ENCODE measurements around the gene CYP26B1.

Gene CYP26B1

DNA sequence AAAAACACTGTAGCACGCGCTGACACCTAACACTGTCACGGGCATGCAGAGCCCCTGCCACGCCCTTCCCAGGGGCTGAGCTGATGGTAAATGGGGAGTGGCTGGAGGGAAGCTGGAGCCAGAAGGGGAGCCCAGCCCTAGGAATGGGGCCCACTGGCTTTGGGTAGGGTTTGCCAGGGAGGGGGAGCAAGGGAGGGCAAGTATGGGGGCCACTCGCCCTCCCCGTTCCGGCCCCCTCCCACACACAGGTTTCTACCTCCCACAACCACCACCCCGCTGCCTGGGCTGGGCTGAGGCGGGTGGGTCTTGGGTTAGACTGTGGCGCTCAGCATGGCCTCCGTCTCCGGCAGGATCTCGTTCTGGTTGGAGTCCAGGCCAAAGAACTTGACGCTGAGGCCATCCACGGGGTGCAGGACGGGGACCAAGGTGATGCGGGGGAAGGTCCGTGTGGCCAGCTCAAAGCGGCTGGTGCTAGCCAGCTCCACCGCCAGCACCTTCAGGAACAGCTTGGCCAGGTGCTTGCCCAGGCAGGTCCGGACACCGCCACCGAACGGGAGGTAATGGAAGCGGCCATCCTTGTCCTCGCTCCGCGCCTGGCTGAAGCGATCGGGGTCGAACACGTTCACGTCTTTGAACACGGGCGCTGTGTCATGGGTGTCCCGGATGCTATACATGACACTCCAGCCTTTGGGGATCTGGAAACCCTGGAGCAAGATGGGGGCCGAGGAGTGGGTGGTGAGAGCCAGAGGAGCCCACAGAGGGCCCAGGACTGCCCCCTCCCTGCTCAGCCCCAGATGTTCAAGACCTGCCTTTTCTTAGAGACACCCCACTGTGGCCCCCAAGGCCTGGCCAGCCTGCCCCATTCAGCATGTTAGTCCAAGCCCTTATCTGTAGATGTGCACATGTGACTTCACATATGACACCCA, 15.5 kb downstream of the CYP26B1 start:
- TF ChIP-seq POLR2AphosphoS5 (IDR thresholded peaks at IDR 0.05; ENCODE audit: low read depth, low read length) (no peak), TAF1 (IDR thresholded peaks at IDR 0.05; ENCODE audit: borderline replicate concordance, low read depth, low read length) (no peak), POLR2A (IDR thresholded peaks at IDR 0.05; ENCODE audit: low read depth, low read length) (no peak)
- FAIRE-seq (no peak), DNase-seq (ENCODE audit: insufficient read length) (no peak)

DNA sequence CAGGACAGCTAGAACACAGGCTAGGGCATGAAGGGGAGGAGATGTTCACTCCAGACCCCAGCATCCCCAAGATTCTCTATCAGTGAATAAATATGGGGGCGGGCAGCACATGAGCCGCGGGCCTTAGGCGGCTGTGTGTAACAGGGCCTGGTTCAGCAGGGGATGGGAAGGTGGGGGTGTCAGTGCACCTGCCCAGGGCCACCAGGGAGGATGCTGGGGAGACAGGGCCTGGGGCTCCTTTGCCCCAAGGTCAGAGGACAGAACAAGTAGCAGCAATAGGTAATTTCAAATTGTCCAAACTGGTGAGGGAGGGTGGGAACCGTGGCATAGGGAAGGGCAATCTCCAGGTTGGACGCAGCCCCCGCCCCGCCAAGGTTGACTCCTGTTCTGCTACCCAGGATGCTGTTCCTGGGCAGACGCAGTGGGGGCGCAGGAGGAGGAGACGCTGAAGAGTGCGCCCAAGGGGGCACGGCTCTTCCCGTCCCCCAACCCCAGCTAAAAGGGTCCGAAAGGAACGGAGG, 16.2 kb downstream of the CYP26B1 start:
- TF ChIP-seq POLR2A (IDR thresholded peaks at IDR 0.05; ENCODE audit: low read depth, low read length) (no peak), TAF1 (IDR thresholded peaks at IDR 0.05; ENCODE audit: borderline replicate concordance, low read depth, low read length) (no peak), POLR2AphosphoS5 (IDR thresholded peaks at IDR 0.05; ENCODE audit: low read depth, low read length) (no peak)
- DNase-seq (ENCODE audit: insufficient read length) (no peak), FAIRE-seq (no peak)

GRCh38 chr2:72130659-72131360, 16.9 kb downstream of the CYP26B1 start:
- DNase-seq (ENCODE audit: insufficient read length): no peak
- no peak for FAIRE-seq

GRCh38 chr2:72129681-72130340, 17.9 kb downstream of the CYP26B1 start:
- DNase-seq (ENCODE audit: insufficient read length): no peak
- TF ChIP-seq POLR2A (IDR thresholded peaks at IDR 0.05; ENCODE audit: low read depth, low read length): no peak
- no peak for TF ChIP-seq POLR2AphosphoS5 (IDR thresholded peaks at IDR 0.05; ENCODE audit: low read depth, low read length)
- no peak for TF ChIP-seq TAF1 (IDR thresholded peaks at IDR 0.05; ENCODE audit: borderline replicate concordance, low read depth, low read length)
- no peak for FAIRE-seq

More at GRCh38 chr2:72130659-72131360, 16.9 kb downstream of the CYP26B1 start:
- no peak for TF ChIP-seq TAF1 (IDR thresholded peaks at IDR 0.05; ENCODE audit: borderline replicate concordance, low read depth, low read length)
- TF ChIP-seq POLR2AphosphoS5 (IDR thresholded peaks at IDR 0.05; ENCODE audit: low read depth, low read length): no peak
- no peak for TF ChIP-seq POLR2A (IDR thresholded peaks at IDR 0.05; ENCODE audit: low read depth, low read length)

- DNase-seq (ENCODE audit: insufficient read length) (no peak), FAIRE-seq (no peak)
- TF ChIP-seq POLR2A (IDR thresholded peaks at IDR 0.05; ENCODE audit: low read depth, low read length) (no peak), POLR2AphosphoS5 (IDR thresholded peaks at IDR 0.05; ENCODE audit: low read depth, low read length) (no peak), TAF1 (IDR thresholded peaks at IDR 0.05; ENCODE audit: borderline replicate concordance, low read depth, low read length) (no peak)
Measured at GRCh38 chr2:72128843-72129227, 18.8 kb downstream of the CYP26B1 start.

DNA sequence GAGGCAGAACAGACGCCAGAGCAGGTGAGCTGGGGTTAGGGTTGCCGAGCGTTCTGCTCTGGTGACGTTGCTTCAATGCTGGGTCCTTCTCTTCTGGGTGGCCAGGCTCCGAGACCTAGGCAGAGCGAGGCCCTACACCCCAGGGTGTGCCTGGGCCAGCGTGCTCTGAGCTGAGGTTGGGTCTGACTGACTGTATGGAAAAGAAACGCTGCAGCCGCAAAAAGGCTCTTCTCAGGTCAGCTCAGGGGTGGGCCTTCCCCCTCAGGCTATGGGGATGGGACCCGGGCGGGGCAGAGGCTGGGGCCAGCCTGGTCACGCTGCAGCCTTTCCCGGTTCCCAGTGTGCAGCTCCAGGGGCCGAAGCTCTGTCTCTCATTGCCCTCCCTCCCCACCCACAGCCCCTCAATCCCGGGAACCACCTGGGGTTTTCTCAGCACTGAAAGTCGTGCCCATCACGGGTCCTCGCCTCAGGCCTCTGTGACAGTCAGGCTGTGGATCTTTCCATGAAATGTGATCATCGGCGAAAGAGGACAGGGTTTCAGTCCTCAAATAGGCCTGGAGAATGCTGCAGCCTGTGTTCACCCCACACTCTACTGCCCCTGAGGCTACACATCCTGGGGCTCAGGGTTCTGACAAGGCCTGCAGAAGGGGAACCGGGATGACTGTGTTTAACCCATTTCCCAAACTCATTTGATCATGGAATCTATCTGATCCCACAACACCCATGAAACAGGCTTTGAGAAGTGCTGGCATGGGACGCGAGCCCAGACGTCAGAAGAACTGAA, 19.4 kb downstream of the CYP26B1 start:
- FAIRE-seq: no peak
- TF ChIP-seq POLR2A (IDR thresholded peaks at IDR 0.05; ENCODE audit: low read depth, low read length) (no peak), POLR2AphosphoS5 (IDR thresholded peaks at IDR 0.05; ENCODE audit: low read depth, low read length) (no peak), TAF1 (IDR thresholded peaks at IDR 0.05; ENCODE audit: borderline replicate concordance, low read depth, low read length) (no peak)
- DNase-seq (ENCODE audit: insufficient read length): no peak

DNA sequence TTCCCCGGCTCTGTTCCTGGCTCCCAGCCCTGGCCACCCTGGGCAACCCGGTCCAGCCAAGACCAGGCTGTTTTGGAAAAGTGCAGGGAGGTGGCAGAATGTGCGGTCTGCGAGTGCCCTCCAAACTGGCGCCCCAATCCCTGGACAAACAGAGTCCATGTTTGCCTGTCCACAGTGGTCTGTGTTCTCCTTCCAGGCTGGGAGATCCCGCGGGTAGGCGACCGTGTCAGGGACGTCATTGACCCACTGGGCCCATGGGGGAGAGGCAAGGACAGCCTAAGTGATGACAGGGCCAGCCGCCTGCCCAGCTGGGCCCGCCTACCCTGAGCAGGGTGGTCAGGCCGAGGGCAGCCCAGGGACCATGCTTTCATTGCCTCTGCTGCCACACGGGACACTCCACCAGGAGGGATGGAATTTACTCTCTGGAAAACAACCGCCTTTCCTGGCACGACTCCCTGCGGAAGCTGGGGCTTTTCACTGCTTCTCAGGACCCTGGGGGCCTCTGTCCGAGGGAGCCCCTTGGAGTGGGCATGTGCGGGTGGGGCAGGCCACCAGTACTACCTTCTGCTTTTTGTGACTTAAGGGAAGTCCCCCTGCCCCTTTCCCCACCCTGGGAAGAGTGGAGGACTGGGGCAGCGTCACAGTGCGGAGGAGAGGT, 20.1 kb downstream of the CYP26B1 start:
- FAIRE-seq (no peak), DNase-seq (ENCODE audit: insufficient read length) (no peak)
- TF ChIP-seq TAF1 (IDR thresholded peaks at IDR 0.05; ENCODE audit: borderline replicate concordance, low read depth, low read length) (no peak), POLR2AphosphoS5 (IDR thresholded peaks at IDR 0.05; ENCODE audit: low read depth, low read length) (no peak), POLR2A (IDR thresholded peaks at IDR 0.05; ENCODE audit: low read depth, low read length) (no peak)

DNA sequence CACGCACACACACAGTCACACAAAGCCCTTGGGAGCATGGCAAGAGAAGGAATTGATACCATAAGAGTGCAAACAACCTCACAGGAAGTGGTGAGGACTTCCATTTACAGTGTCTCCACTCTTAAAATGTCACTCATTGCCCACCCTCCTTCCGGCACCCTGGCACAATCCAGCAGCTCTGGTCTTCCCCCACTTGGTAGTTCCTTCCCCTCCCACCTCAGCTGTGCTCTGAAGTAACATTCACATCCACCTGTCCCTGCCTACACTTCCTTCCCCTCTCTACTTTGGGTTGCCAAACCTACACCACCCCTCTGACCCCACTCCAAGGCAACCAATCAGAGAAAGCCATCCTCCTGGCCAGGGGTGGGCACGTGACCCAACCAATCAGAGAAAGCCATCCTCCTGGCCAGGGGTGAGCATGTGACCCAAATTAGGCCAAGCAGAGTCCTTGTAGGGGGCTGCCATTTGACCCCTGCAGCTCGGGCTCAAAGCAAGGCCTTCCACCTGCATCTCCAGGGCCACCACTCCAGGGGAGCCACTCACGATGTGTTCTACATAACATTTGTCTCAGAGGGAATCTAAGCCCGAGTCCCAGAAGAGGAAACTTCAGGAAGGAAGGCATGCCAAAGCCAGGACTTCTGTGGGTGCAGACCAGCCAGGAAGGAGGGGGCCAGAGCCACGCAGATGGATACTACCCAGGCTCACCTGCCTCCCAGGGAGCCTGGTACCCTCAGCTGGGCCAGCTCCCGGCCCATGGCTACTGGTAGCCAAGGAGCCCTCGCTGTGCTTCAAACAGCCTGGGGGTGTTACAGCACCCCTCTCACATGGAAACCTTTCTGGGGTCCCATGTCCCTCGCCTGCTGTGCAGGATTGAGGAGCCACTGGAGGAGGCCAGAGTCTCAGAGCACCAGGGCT, 21.2 kb downstream of the CYP26B1 start:
- no peak for DNase-seq (ENCODE audit: insufficient read length)
- FAIRE-seq: no peak
- TF ChIP-seq POLR2A (IDR thresholded peaks at IDR 0.05; ENCODE audit: low read depth, low read length) (no peak), TAF1 (IDR thresholded peaks at IDR 0.05; ENCODE audit: borderline replicate concordance, low read depth, low read length) (no peak), POLR2AphosphoS5 (IDR thresholded peaks at IDR 0.05; ENCODE audit: low read depth, low read length) (no peak)

DNA sequence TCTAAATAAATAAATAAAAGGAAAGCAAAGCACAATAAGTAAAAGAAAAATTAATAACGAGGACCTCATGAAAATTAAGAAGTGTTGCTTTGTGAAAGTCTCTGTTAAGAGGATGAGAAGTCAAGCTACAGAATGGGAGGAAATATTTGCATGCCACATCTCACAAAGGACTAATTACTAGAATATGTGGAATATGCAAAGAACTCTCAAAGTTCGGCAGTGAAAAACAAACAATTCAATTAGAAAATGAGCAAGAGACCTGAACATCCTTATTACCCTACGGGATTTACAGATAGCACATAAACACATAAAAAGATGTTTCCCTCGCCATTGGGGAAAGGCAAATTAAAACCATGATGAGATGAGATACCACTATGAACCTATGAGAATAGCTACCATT, 23.3 kb downstream of the CYP26B1 start:
- TF ChIP-seq POLR2AphosphoS5 (IDR thresholded peaks at IDR 0.05; ENCODE audit: low read depth, low read length) (no peak), POLR2A (IDR thresholded peaks at IDR 0.05; ENCODE audit: low read depth, low read length) (no peak), TAF1 (IDR thresholded peaks at IDR 0.05; ENCODE audit: borderline replicate concordance, low read depth, low read length) (no peak)
- FAIRE-seq: no peak
- DNase-seq (ENCODE audit: insufficient read length): no peak

Measured in GM12892 (cell line).